CD4-positive, alpha-beta T cell (primary cell): ENCODE data around the gene ZNF774. TPM values are rescaled to one million over a fixed set of nuclear protein-coding genes. Genes with fewer than 3 reads are reported as not detected.

ENCODE experiments used
- ATAC-seq: fragments of 200-7000 bp; cut with Tn5 transposase; one replicate; pipeline ENCODE4 v1.10.0; 2022; ENCODE audit warnings: mild to moderate bottlenecking; ENCODE audit not compliant: poor library complexity
- CTCF ChIA-PET: fragments of 350-600 bp; sonication (Branson Sonifier 250); formaldehyde crosslinking; loops from one replicate; lab custom pipeline; 2021; ENCODE audit warnings: antibody characterized with exemption, inconsistent platforms; lab: Charles Lee
- POLR2A ChIA-PET: fragments of 350-600 bp; sonication (Branson Sonifier 250); formaldehyde crosslinking; loops from one replicate; lab custom pipeline; 2021; ENCODE audit warnings: antibody characterized with exemption, inconsistent platforms; lab: Charles Lee
- DNase-seq, 14 experiments: peaks; one replicate each; pipeline ENCODE4 v3.0.0-alpha.2; 2013 to 2020; ENCODE audit warnings: mixed read lengths in 2 of 14
- H3K27ac ChIP-seq, 2 donors: one replicate each; pipeline versions ENCODE4 v1.5.1 to v1.7.0; 2013; ENCODE audit warnings: low read length in 2 of 2, low read depth in 1 of 2, mild to moderate bottlenecking in 1 of 2
- H3K27me3 ChIP-seq, 2 experiments: 1 replicate in 1 of 2; 2 replicates in 1 of 2; pipeline versions ENCODE4 v1.6.1 to v1.7.0; 2013; ENCODE audit warnings: low read length in 2 of 2, control low read depth in 1 of 2, mild to moderate bottlenecking in 1 of 2, moderate library complexity in 1 of 2; ENCODE audit not compliant: insufficient read depth in 2 of 2, control insufficient read depth in 1 of 2
- H3K36me3 ChIP-seq: one replicate; pipeline ENCODE4 v1.6.1; 2013; ENCODE audit warnings: low read length, control low read depth; ENCODE audit not compliant: insufficient read depth
- H3K4me1 ChIP-seq: one replicate; pipeline ENCODE4 v1.6.1; 2013; ENCODE audit warnings: low read length, control low read depth; ENCODE audit not compliant: insufficient read depth
- H3K4me3 ChIP-seq: one replicate; pipeline ENCODE4 v1.5.1; 2013; ENCODE audit warnings: mild to moderate bottlenecking, low read length, moderate library complexity
- H3K9me3 ChIP-seq, 2 experiments: 1 replicate in 1 of 2; 2 replicates in 1 of 2; pipeline versions ENCODE4 v1.6.1 to v1.7.0; 2013; ENCODE audit warnings: low read length in 2 of 2, mild to moderate bottlenecking in 2 of 2, control low read depth in 1 of 2, moderate library complexity in 1 of 2; ENCODE audit not compliant: control insufficient read depth in 1 of 2, insufficient read depth in 1 of 2
- H3K27ac Mint-ChIP-seq: one replicate; pipeline ENCODE4 v1.8.0; 2020; ENCODE audit warnings: mixed read lengths
- H3K27me3 Mint-ChIP-seq: one replicate; pipeline ENCODE4 v1.8.0; 2021; ENCODE audit warnings: mixed read lengths
- H3K36me3 Mint-ChIP-seq: one replicate; pipeline ENCODE4 v1.8.0; 2021; ENCODE audit warnings: low read depth, mixed read lengths
- H3K4me1 Mint-ChIP-seq: one replicate; pipeline ENCODE4 v1.8.0; 2021; ENCODE audit warnings: low read depth, mixed read lengths
- H3K4me3 Mint-ChIP-seq: one replicate; pipeline ENCODE4 v1.8.0; 2020; ENCODE audit warnings: mild to moderate bottlenecking, mixed read lengths
- H3K9me3 Mint-ChIP-seq: one replicate; pipeline ENCODE4 v1.8.0; 2020; ENCODE audit warnings: mixed read lengths
- CTCF ChIP-seq: fragments of 200-600 bp; IDR thresholded peaks from one replicate; pipeline ENCODE4 v1.8.0; 2022; ENCODE audit warnings: antibody characterized with exemption, mild to moderate bottlenecking
- intact Hi-C, 2 experiments: fragments of 100-400 bp; cut with DNase I in 1 of 2; cut with micrococcal nuclease in 1 of 2; formaldehyde crosslinking; loops; one replicate each; pipeline versions ENCODE4 v1.15.1 to v1.9.0; 2023 to 2025; cut with DNase I, micrococcal nuclease
- total RNA-seq, 174 experiments: library from RNA in 2 of 174; stranded (reverse) in 2 of 174; gene quantifications; one replicate each; pipeline ENCODE4 v1.2.3 and lab custom pipeline; 2021 to 2026

ZNF774 gene
- total RNA-seq, 2 experiments from 2014 or later: 0.20 to 1.1 TPM

GRCh38 chr15:90394074-90394473 is 42.0 kb downstream of the ZNF774 start:
- CTCF ChIA-PET: no interaction called here

GRCh38 chr15:90394748-90395442 is 42.8 kb downstream of the ZNF774 start:
- ATAC-seq (no peak), DNase-seq (no peak)
- H3K4me3 ChIP-seq: no peak overlapping the region
- H3K27ac ChIP-seq: peak overlapping the region in 1 of 2 donors; percentile 31
- TF ChIP-seq CTCF: no peak
- no peaks in the 10 kb centered on the region for H3K9me3 Mint-ChIP-seq
- H3K4me1 ChIP-seq: peaks cover 51% of the 10 kb centered on the region
- H3K9me3 ChIP-seq: no peaks in the 10 kb centered on the region
- intact Hi-C loops: loop anchor here in 1 of 2 experiments (5.0 to 10.0 kb wide), 2 partner anchors 32 to 200 kb away; no protein-coding TSS in a partner anchor
- H3K27me3 ChIP-seq: no peaks in the 10 kb centered on the region
- peaks cover 72% of the 10 kb centered on the region for H3K4me1 Mint-ChIP-seq
- no peaks in the 10 kb centered on the region for H3K27me3 Mint-ChIP-seq
- peak overlapping the region; percentile 6 for H3K27ac Mint-ChIP-seq
- H3K36me3 ChIP-seq: peaks cover 21% of the 10 kb centered on the region
- H3K36me3 Mint-ChIP-seq: peaks cover 48% of the 10 kb centered on the region
- H3K4me3 Mint-ChIP-seq: peak overlapping the region; percentile 35
- ChIA-PET CTCF (no interaction called here), POLR2A (no interaction called here)

More at GRCh38 chr15:90394074-90394473, 42.0 kb downstream of the ZNF774 start:
- no peak for TF ChIP-seq CTCF
- Mint-ChIP-seq H3K36me3 (peaks cover 51% of the 10 kb centered on the region), H3K4me3 (peak overlapping the region; percentile 12), H3K4me1 (peaks cover 71% of the 10 kb centered on the region), H3K27me3 (no peaks in the 10 kb centered on the region), H3K9me3 (no peaks in the 10 kb centered on the region), H3K27ac (peak overlapping the region; percentile 6)
- Histone ChIP-seq H3K4me1 (peaks cover 56% of the 10 kb centered on the region), H3K27me3 (no peaks in the 10 kb centered on the region), H3K36me3 (peaks cover 21% of the 10 kb centered on the region), H3K27ac (no peak overlapping the region), H3K4me3 (no peak overlapping the region), H3K9me3 (no peaks in the 10 kb centered on the region)
- intact Hi-C loops: loop anchor here in 1 of 2 experiments (5.0 to 10.0 kb wide), 2 partner anchors 33 to 201 kb away; no protein-coding TSS in a partner anchor
- POLR2A ChIA-PET: no interaction called here
- DNase-seq: no peak
- ATAC-seq: no peak

DNA sequence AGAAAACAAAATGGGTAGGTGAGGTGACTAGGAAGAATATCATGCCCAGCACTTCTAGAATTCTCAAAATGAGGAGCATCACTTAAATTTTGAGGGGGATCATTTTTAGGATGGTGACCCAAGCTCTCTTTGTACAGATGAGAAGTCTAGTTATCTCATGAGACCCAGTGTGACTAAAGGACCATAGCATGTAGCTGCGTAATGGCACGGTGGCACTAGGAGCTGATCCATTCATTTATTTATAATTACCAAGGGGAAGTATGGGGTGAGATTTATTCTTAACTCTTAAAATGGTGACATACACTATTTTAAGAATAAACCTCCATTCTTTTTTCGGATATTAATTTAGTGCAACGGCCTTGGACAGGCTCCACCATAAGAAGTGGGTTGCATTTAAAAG is 44.2 kb downstream of the ZNF774 start:
- H3K4me3 Mint-ChIP-seq: no peak overlapping the region
- H3K36me3 ChIP-seq: peaks cover 13% of the 10 kb centered on the region

More for the DNA sequence above, 44.2 kb downstream of the ZNF774 start:
- no peak overlapping the region for H3K4me3 ChIP-seq
- ChIA-PET CTCF (interaction anchor here (0.6 to 0.9 kb wide), 2 partner anchors 12 to 76 kb away, joined by 3 to 4 read pairs; no protein-coding TSS in a partner anchor), POLR2A (interaction anchor here (1.3 to 1.4 kb wide), 3 partner anchors 8 to 19 kb away, joined by 5 to 7 read pairs (median 6); partner anchors contain the start of gene IQGAP1)
- H3K27me3 Mint-ChIP-seq: no peaks in the 10 kb centered on the region
- TF ChIP-seq CTCF: no peak
- H3K9me3 ChIP-seq: no peaks in the 10 kb centered on the region
- peak overlapping the region; percentile 71 for H3K27ac Mint-ChIP-seq
- peaks cover 47% of the 10 kb centered on the region for H3K4me1 ChIP-seq
- ATAC-seq: no peak
- no peak for DNase-seq
- H3K36me3 Mint-ChIP-seq: peaks cover 39% of the 10 kb centered on the region
- H3K9me3 Mint-ChIP-seq: no peaks in the 10 kb centered on the region
- no peak overlapping the region for H3K27ac ChIP-seq
- H3K27me3 ChIP-seq: no peaks in the 10 kb centered on the region
- intact Hi-C loops: loop anchor here in 1 of 2 experiments (10.0 kb wide), 1 partner anchor 198 kb away; no protein-coding TSS in a partner anchor
- peaks cover 72% of the 10 kb centered on the region for H3K4me1 Mint-ChIP-seq
